ENCODE measurements around the gene TSSK3. TPM values are rescaled to one million over a fixed set of nuclear protein-coding genes. Genes with fewer than 3 reads are reported as not detected.

TSSK3 gene
- polyA plus RNA-seq, 1 donor (not counting 4 experiments of a cell fraction or from before 2014, with no cell fraction given): 0.14 TPM

DNA sequence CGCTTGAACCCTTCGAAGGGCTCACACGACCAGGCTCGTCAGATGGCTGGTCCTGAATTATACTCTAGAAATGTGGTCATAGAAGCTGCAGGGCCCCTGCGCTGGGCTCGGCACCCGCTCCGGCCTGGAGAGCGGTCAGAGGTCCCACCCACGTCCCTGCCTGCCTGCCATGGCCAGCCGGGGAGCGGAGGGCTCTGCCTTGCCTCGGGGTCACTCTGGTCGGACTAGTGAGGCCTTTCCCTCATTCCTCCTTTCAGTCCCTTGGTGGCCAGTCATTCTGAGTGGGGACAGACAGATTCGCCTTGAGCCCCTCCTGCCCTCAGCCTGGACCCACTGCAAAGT lies 25.8 kb upstream of the TSSK3 start:
- dilution Hi-C loops (cut with MboI; ENCODE audit: extremely low pct_ligation_motif_present, low sequenced_read_pairs): no loop called here
- Histone ChIP-seq H2AFZ (ENCODE audit: control insufficient read depth, low read length) (no peak overlapping the region), H3K4me2 (ENCODE audit: control insufficient read depth, extremely low read depth, insufficient read depth, low read depth, low read length) (no peak overlapping the region), H4K20me1 (ENCODE audit: control insufficient read depth, extremely low read depth, insufficient read depth, low read length) (peaks cover 2% of the 10 kb centered on the region), H3K4me3 (ENCODE audit: control insufficient read depth in 2 of 3, extremely low read depth in 1 of 3, insufficient read depth in 2 of 3, low read depth in 1 of 3, low read length in 3 of 3) (no peak overlapping the region), H3K27ac (ENCODE audit: control insufficient read depth, insufficient read depth, low read length) (no peak overlapping the region), H3K9ac (ENCODE audit: control insufficient read depth, extremely low read depth, insufficient read depth, low read length) (no peak overlapping the region), H3K79me2 (ENCODE audit: control insufficient read depth, insufficient read depth, low read length) (no peaks in the 10 kb centered on the region), H3K9me3 (ENCODE audit: control insufficient read depth, low read depth, low read length) (no peaks in the 10 kb centered on the region), H3K36me3 (ENCODE audit: control insufficient read depth in 2 of 2, extremely low read depth in 1 of 2, insufficient read depth in 2 of 2, low read length in 2 of 2) (peaks cover 6 to 11% of the 10 kb centered on the region in 2 experiments), H3K27me3 (ENCODE audit: control insufficient read depth, extremely low read depth, insufficient read depth, low read length) (peaks cover 14% of the 10 kb centered on the region), H3K9me1 (ENCODE audit: control insufficient read depth, extremely low read depth, insufficient read depth, low read length) (no peaks in the 10 kb centered on the region), H3K4me1 (ENCODE audit: control insufficient read depth, extremely low read depth, insufficient read depth, low read length) (peaks cover 34% of the 10 kb centered on the region)
- DNase-seq (ENCODE audit: low read depth, low spot score) (no peak), FAIRE-seq (no peak)
- TF ChIP-seq, protein P1, sequence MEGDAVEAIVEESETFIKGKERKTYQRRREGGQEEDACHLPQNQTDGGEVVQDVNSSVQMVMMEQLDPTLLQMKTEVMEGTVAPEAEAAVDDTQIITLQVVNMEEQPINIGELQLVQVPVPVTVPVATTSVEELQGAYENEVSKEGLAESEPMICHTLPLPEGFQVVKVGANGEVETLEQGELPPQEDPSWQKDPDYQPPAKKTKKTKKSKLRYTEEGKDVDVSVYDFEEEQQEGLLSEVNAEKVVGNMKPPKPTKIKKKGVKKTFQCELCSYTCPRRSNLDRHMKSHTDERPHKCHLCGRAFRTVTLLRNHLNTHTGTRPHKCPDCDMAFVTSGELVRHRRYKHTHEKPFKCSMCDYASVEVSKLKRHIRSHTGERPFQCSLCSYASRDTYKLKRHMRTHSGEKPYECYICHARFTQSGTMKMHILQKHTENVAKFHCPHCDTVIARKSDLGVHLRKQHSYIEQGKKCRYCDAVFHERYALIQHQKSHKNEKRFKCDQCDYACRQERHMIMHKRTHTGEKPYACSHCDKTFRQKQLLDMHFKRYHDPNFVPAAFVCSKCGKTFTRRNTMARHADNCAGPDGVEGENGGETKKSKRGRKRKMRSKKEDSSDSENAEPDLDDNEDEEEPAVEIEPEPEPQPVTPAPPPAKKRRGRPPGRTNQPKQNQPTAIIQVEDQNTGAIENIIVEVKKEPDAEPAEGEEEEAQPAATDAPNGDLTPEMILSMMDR (optimal IDR thresholded peaks at IDR 0.05 in 1 of 3, IDR thresholded peaks at IDR 0.05 in 1 of 3, conservative IDR thresholded peaks at IDR 0.05 in 1 of 3; ENCODE audit: extremely low read depth in 1 of 3, insufficient read depth in 2 of 3, low read length in 3 of 3): no peak
- no peak for TF ChIP-seq EZH2 (IDR thresholded peaks at IDR 0.05; ENCODE audit: low read length)

DNA sequence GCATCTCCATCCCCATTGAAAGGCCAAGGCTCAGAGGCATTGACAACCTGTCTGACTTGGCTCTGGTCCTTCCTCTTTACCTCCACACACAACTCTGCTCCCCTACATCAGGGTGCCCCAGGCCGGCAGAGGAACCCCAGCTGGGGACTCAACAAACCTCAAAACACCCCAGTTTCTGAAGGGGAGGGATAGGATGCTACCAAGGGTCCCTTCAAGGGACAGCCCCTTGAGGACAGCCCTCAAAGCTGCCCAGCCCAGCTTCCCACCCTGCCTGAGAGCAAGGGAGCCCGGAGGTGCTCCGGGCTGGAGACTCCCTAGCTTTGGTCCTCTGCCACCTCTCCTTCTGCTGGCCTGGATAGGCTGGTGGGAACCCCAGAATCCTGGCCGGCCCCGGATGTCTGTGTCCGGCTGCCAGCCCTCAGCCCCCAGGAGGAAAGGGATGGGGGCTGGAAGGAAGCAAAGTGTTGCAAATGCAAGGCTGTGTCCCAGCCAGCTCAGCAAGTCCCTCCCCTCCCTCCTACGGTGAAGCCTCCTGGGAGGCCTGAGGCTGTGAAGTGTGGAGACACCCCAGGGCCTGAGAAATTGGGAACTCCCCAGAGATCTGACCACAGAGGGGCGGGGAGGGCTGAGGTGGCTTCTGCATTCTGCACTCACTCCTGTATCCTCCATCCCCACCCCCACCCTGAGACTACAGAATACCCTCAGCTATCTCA lies 25.2 kb upstream of the TSSK3 start:
- dilution Hi-C loops (cut with MboI; ENCODE audit: extremely low pct_ligation_motif_present, low sequenced_read_pairs): no loop called here
- Histone ChIP-seq H3K4me3 (ENCODE audit: control insufficient read depth in 2 of 3, extremely low read depth in 1 of 3, insufficient read depth in 2 of 3, low read depth in 1 of 3, low read length in 3 of 3) (no peak overlapping the region), H3K9me1 (ENCODE audit: control insufficient read depth, extremely low read depth, insufficient read depth, low read length) (no peaks in the 10 kb centered on the region), H3K4me1 (ENCODE audit: control insufficient read depth, extremely low read depth, insufficient read depth, low read length) (peaks cover 34% of the 10 kb centered on the region), H4K20me1 (ENCODE audit: control insufficient read depth, extremely low read depth, insufficient read depth, low read length) (peaks cover 2% of the 10 kb centered on the region), H3K9me3 (ENCODE audit: control insufficient read depth, low read depth, low read length) (no peaks in the 10 kb centered on the region), H2AFZ (ENCODE audit: control insufficient read depth, low read length) (no peak overlapping the region), H3K9ac (ENCODE audit: control insufficient read depth, extremely low read depth, insufficient read depth, low read length) (no peak overlapping the region), H3K27me3 (ENCODE audit: control insufficient read depth, extremely low read depth, insufficient read depth, low read length) (peaks cover 14% of the 10 kb centered on the region), H3K27ac (ENCODE audit: control insufficient read depth, insufficient read depth, low read length) (no peak overlapping the region), H3K79me2 (ENCODE audit: control insufficient read depth, insufficient read depth, low read length) (no peaks in the 10 kb centered on the region), H3K36me3 (ENCODE audit: control insufficient read depth in 2 of 2, extremely low read depth in 1 of 2, insufficient read depth in 2 of 2, low read length in 2 of 2) (peaks cover 3 to 6% of the 10 kb centered on the region in 2 experiments), H3K4me2 (ENCODE audit: control insufficient read depth, extremely low read depth, insufficient read depth, low read depth, low read length) (no peak overlapping the region)
- TF ChIP-seq EZH2 (IDR thresholded peaks at IDR 0.05; ENCODE audit: low read length): no peak
- TF ChIP-seq, protein P1 (optimal IDR thresholded peaks at IDR 0.05 in 1 of 3, IDR thresholded peaks at IDR 0.05 in 1 of 3, conservative IDR thresholded peaks at IDR 0.05 in 1 of 3; ENCODE audit: extremely low read depth in 1 of 3, insufficient read depth in 2 of 3, low read length in 3 of 3): no peak
- FAIRE-seq: no peak
- DNase-seq (ENCODE audit: low read depth, low spot score): no peak

Measured in keratinocyte (primary cell).